SK-N-SH (cell line): Measurements from ENCODE around the gene SPAAR. TPM values are rescaled to one million over a fixed set of nuclear protein-coding genes. Genes with fewer than 3 reads are reported as not detected.

Source experiments
- CTCF ChIA-PET: fragments of 300-600, 350-600 bp; formaldehyde crosslinking; extraction: SDS; loops from one replicate; lab custom pipeline; 2021; lab: Yijun Ruan, JAX
- POLR2A ChIA-PET: fragments of 350-600 bp; sonication (Branson Sonifier 250); formaldehyde crosslinking; extraction: SDS; loops from one replicate; lab custom pipeline; 2020; ENCODE audit warnings: antibody characterized with exemption, inconsistent platforms; lab: Yijun Ruan, JAX
- DNase-seq: peaks from one replicate; pipeline ENCODE4 v3.0.0; 2012
- H2AFZ ChIP-seq: fragments of 200-600 bp; sonication (generic); 2 replicates; pipeline ENCODE4 v1.8.1; 2016; ENCODE audit warnings: antibody characterized with exemption, mild to moderate bottlenecking, low read depth
- H3F3A ChIP-seq: fragments of 200-600 bp; sonication (generic); replicated peaks from 2 replicates; pipeline ENCODE3; 2016; ENCODE audit warnings: antibody characterized with exemption, mild to moderate bottlenecking; ENCODE audit not compliant: insufficient read depth
- H3K27ac ChIP-seq, 2 experiments: fragments of 200-500 bp in 1 of 2; fragments of 200-600 bp in 1 of 2; sonication (Bioruptor generic) in 1 of 2; sonication (generic), shearing (Covaris generic) in 1 of 2; 2 replicates each; pipeline versions ENCODE4 v1.5.1 to v1.6.1; 2014 to 2016; ENCODE audit warnings: low read depth in 2 of 2, inconsistent platforms in 1 of 2, low read length in 1 of 2, mild to moderate bottlenecking in 1 of 2, mixed read lengths in 1 of 2
- H3K27me3 ChIP-seq: fragments of 200-600 bp; sonication (generic), shearing (Covaris generic); 2 replicates; pipeline ENCODE4 v1.6.1; 2016; ENCODE audit warnings: mixed run types; ENCODE audit not compliant: insufficient read depth
- H3K36me3 ChIP-seq, 2 experiments: fragments of 200-500 bp in 1 of 2; fragments of 200-600 bp in 1 of 2; sonication (Bioruptor generic) in 1 of 2; sonication (generic) in 1 of 2; replicated peaks in 1 of 2; 2 replicates each; pipeline versions ENCODE3 to v1.5.1; 2014 to 2016; ENCODE audit warnings: low read length in 1 of 2, mild to moderate bottlenecking in 1 of 2; ENCODE audit not compliant: insufficient read depth in 2 of 2, control insufficient read depth in 1 of 2
- H3K4me1 ChIP-seq, 2 experiments: fragments of 200-500 bp in 1 of 2; fragments of 200-600 bp in 1 of 2; sonication (Bioruptor generic) in 1 of 2; sonication (generic), shearing (Covaris generic) in 1 of 2; 2 replicates each; pipeline versions ENCODE4 v1.5.1 to v1.6.1; 2014 to 2016; ENCODE audit warnings: low read depth in 1 of 2, low read length in 1 of 2, mixed run types in 1 of 2; ENCODE audit not compliant: insufficient read depth in 2 of 2, control insufficient read depth in 1 of 2
- H3K4me2 ChIP-seq: fragments of 200-600 bp; sonication (generic), shearing (Covaris generic); 2 replicates; pipeline ENCODE4 v1.6.1; 2017; ENCODE audit warnings: mixed run types
- H3K4me3 ChIP-seq, 2 experiments: fragments of 200-500 bp in 1 of 2; fragments of 200-600 bp in 1 of 2; sonication (Bioruptor generic) in 1 of 2; sonication (generic), shearing (Covaris generic) in 1 of 2; 2 replicates each; pipeline versions ENCODE4 v1.5.1 to v1.8.1; 2014 to 2016; ENCODE audit warnings: low read depth in 2 of 2, inconsistent platforms in 1 of 2, low read length in 1 of 2, mild to moderate bottlenecking in 1 of 2, mixed read lengths in 1 of 2, moderate library complexity in 1 of 2
- H3K79me2 ChIP-seq: fragments of 200-600 bp; sonication (generic); 2 replicates; pipeline ENCODE4 v1.8.1; 2017; ENCODE audit warnings: mild to moderate bottlenecking; ENCODE audit not compliant: insufficient read depth
- H3K9ac ChIP-seq: fragments of 200-600 bp; sonication (generic); 2 replicates; pipeline ENCODE4 v1.6.1; 2017; ENCODE audit warnings: mixed run types
- H3K9me2 ChIP-seq: fragments of 200-600 bp; sonication (generic); 2 replicates; pipeline ENCODE4 v1.6.1; 2017; ENCODE audit warnings: mixed run types
- H3K9me3 ChIP-seq: fragments of 200-600 bp; sonication (generic); 2 replicates; pipeline ENCODE4 v1.6.1; 2017; ENCODE audit warnings: mixed run types, mild to moderate bottlenecking, moderate library complexity
- H4K20me1 ChIP-seq: fragments of 200-600 bp; sonication (generic); 2 replicates; pipeline ENCODE4 v1.6.1; 2017; ENCODE audit warnings: mild to moderate bottlenecking, mixed run types; ENCODE audit not compliant: insufficient read depth
- CHD2 ChIP-seq: fragments of 150-350 bp; IDR thresholded peaks from 2 replicates; pipeline ENCODE4 v1.6.1; 2018; ENCODE audit warnings: low read length; ENCODE audit not compliant: partially characterized antibody
- ELF1 ChIP-seq: IDR thresholded peaks from 2 replicates; pipeline ENCODE4 v1.4.0; 2012
- EP300 ChIP-seq, 2 experiments: IDR thresholded peaks; 2 replicates each; pipeline versions ENCODE4 v1.4.0 to v1.6.1; 2012; ENCODE audit warnings: borderline replicate concordance in 1 of 2, low read depth in 1 of 2, low read length in 1 of 2
- EZH2phosphoT487 ChIP-seq: fragments of 200-600 bp; sonication (generic); IDR thresholded peaks from 2 replicates; pipeline ENCODE4 v1.6.1; 2017; ENCODE audit warnings: low read depth, mixed run types, mild to moderate bottlenecking, antibody characterized with exemption, moderate library complexity, borderline replicate concordance
- FOXM1 ChIP-seq: IDR thresholded peaks from 2 replicates; pipeline ENCODE4 v1.4.0; 2012; ENCODE audit warnings: low read depth, mild to moderate bottlenecking
- GABPA ChIP-seq: IDR thresholded peaks from 2 replicates; pipeline ENCODE4 v1.4.0; 2012; ENCODE audit warnings: low read depth, mild to moderate bottlenecking
- JUND ChIP-seq: IDR thresholded peaks from 2 replicates; pipeline ENCODE4 v1.4.0; 2012
- MXI1 ChIP-seq: IDR thresholded peaks from 2 replicates; pipeline ENCODE4 v1.6.1; 2012; ENCODE audit warnings: mild to moderate bottlenecking, low read depth, low read length, improper control_type of control experiment
- NRF1 ChIP-seq: IDR thresholded peaks from 2 replicates; pipeline ENCODE4 v1.6.1; 2012; ENCODE audit warnings: low read depth, mild to moderate bottlenecking, low read length
- RCOR1 ChIP-seq: fragments of 150-350 bp; IDR thresholded peaks from 2 replicates; pipeline ENCODE4 v1.6.1; 2017; ENCODE audit warnings: antibody characterized with exemption, low read length
- TCF12 ChIP-seq: IDR thresholded peaks from 2 replicates; pipeline ENCODE4 v1.4.0; 2012
- YY1 ChIP-seq: IDR thresholded peaks from 2 replicates; pipeline ENCODE4 v1.4.0; 2012; ENCODE audit warnings: low read depth, mild to moderate bottlenecking
- WGBS: methylation state at CpG from one replicate; pipeline ENCODE4 v1.1.6; 2017; ENCODE audit warnings: low lambda C conversion rate; 5-methylcytosine and 5-hydroxymethylcytosine counted together
- polyA plus RNA-seq, 3 experiments: library from polyadenylated mRNA; depleted of rRNA; stranded (reverse); fragments of >200 nt; gene quantifications; 2 replicates each; pipeline ENCODE4 v1.2.3, GENCODE V29; 2012
- TF ChIP-seq, protein P1 (sequence below): fragments of 200-600 bp; sonication (generic); IDR thresholded peaks from 2 replicates; pipeline ENCODE4 v1.6.1; 2017; ENCODE audit warnings: antibody characterized with exemption, mild to moderate bottlenecking, moderate library complexity
- TF ChIP-seq, protein P2 (sequence below): IDR thresholded peaks from 2 replicates; pipeline ENCODE4; 2012
- TF ChIP-seq, protein P3 (sequence below): IDR thresholded peaks from 2 replicates; pipeline ENCODE4 v1.4.0; 2012; ENCODE audit warnings: low read depth
- TF ChIP-seq, protein P4 (sequence below): IDR thresholded peaks from 2 replicates; pipeline ENCODE4 v1.6.1; 2012; ENCODE audit warnings: mild to moderate bottlenecking, low read depth, low read length, moderate library complexity

Gene SPAAR
- polyA plus RNA-seq, 1 of the 3 experiments (the other 2 are of a cell fraction), result 0.13 TPM

DNA sequence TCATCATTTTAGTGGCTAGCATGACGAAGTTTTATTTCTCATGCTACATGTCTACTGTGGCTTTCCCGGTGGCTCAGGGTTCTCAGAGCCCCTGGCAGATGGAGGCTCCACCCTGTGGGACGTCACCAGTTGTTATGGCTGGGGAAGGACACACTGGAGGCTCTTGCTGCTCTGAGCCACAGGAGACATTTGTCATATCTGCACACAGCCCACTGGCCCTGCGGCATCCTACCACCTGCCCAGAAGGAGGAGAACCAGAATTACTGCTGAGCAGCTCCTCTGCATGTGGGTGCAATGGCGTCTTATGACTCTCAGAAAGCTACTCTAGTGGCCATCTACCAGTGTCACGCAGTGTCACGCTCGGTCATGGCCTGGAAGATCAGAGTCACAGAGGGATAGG, 45.7 kb upstream of the SPAAR start:
- 45% methylated on average over 6 of the region's 8 CpGs for WGBS
- Histone ChIP-seq H3K4me3 (no peak overlapping the region), H2AFZ (no peak overlapping the region), H4K20me1 (no peaks in the 10 kb centered on the region), H3K79me2 (no peaks in the 10 kb centered on the region), H3K9ac (no peak overlapping the region), H3K9me3 (no peaks in the 10 kb centered on the region), H3F3A (no peaks in the 10 kb centered on the region), H3K36me3 (no peaks in the 10 kb centered on the region), H3K4me1 (peaks cover 0 to 9% of the 10 kb centered on the region in 2 experiments; a peak in 1 of 4 replicates), H3K27me3 (no peaks in the 10 kb centered on the region; the same call in 1 of the 2 replicates), H3K9me2 (no peaks in the 10 kb centered on the region), H3K27ac (no peak overlapping the region), H3K4me2 (no peak overlapping the region)
- no peak for DNase-seq
- TF ChIP-seq TCF12, result no peak
- TF ChIP-seq JUND, result no peak
- TF ChIP-seq EZH2phosphoT487, result no peak
- TF ChIP-seq, protein P1, sequence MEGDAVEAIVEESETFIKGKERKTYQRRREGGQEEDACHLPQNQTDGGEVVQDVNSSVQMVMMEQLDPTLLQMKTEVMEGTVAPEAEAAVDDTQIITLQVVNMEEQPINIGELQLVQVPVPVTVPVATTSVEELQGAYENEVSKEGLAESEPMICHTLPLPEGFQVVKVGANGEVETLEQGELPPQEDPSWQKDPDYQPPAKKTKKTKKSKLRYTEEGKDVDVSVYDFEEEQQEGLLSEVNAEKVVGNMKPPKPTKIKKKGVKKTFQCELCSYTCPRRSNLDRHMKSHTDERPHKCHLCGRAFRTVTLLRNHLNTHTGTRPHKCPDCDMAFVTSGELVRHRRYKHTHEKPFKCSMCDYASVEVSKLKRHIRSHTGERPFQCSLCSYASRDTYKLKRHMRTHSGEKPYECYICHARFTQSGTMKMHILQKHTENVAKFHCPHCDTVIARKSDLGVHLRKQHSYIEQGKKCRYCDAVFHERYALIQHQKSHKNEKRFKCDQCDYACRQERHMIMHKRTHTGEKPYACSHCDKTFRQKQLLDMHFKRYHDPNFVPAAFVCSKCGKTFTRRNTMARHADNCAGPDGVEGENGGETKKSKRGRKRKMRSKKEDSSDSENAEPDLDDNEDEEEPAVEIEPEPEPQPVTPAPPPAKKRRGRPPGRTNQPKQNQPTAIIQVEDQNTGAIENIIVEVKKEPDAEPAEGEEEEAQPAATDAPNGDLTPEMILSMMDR, result no peak
- no peak for TF ChIP-seq FOXM1
- TF ChIP-seq, protein P2, sequence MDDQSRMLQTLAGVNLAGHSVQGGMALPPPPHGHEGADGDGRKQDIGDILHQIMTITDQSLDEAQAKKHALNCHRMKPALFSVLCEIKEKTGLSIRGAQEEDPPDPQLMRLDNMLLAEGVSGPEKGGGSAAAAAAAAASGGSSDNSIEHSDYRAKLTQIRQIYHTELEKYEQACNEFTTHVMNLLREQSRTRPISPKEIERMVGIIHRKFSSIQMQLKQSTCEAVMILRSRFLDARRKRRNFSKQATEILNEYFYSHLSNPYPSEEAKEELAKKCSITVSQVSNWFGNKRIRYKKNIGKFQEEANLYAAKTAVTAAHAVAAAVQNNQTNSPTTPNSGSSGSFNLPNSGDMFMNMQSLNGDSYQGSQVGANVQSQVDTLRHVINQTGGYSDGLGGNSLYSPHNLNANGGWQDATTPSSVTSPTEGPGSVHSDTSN, result no peak
- TF ChIP-seq RCOR1, result no peak
- no peak for TF ChIP-seq ELF1
- TF ChIP-seq MXI1, result no peak
- TF ChIP-seq, protein P3, sequence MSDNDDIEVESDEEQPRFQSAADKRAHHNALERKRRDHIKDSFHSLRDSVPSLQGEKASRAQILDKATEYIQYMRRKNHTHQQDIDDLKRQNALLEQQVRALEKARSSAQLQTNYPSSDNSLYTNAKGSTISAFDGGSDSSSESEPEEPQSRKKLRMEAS, result no peak
- no peak for TF ChIP-seq EP300 (IDR thresholded peaks at IDR 0.05; ENCODE audit: borderline replicate concordance in 1 of 2, low read depth in 1 of 2, low read length in 1 of 2)
- TF ChIP-seq YY1, result no peak
- POLR2A ChIA-PET, result no interaction called here
- CTCF ChIA-PET, result interaction anchor here (2.1 to 4.9 kb wide), 3 partner anchors 19 to 74 kb away, joined by 8 to 25 read pairs (median 13); no protein-coding TSS in a partner anchor

- Histone ChIP-seq H3K36me3 (no peaks in the 10 kb centered on the region), H3K27ac (no peak overlapping the region), H3K4me3 (no peak overlapping the region), H3K9ac (no peak overlapping the region)
- TF ChIP-seq GABPA (no peak), CHD2 (no peak), MXI1 (no peak), YY1 (no peak), NRF1 (no peak), EZH2phosphoT487 (no peak), RCOR1 (no peak)
- TF ChIP-seq, protein P4, sequence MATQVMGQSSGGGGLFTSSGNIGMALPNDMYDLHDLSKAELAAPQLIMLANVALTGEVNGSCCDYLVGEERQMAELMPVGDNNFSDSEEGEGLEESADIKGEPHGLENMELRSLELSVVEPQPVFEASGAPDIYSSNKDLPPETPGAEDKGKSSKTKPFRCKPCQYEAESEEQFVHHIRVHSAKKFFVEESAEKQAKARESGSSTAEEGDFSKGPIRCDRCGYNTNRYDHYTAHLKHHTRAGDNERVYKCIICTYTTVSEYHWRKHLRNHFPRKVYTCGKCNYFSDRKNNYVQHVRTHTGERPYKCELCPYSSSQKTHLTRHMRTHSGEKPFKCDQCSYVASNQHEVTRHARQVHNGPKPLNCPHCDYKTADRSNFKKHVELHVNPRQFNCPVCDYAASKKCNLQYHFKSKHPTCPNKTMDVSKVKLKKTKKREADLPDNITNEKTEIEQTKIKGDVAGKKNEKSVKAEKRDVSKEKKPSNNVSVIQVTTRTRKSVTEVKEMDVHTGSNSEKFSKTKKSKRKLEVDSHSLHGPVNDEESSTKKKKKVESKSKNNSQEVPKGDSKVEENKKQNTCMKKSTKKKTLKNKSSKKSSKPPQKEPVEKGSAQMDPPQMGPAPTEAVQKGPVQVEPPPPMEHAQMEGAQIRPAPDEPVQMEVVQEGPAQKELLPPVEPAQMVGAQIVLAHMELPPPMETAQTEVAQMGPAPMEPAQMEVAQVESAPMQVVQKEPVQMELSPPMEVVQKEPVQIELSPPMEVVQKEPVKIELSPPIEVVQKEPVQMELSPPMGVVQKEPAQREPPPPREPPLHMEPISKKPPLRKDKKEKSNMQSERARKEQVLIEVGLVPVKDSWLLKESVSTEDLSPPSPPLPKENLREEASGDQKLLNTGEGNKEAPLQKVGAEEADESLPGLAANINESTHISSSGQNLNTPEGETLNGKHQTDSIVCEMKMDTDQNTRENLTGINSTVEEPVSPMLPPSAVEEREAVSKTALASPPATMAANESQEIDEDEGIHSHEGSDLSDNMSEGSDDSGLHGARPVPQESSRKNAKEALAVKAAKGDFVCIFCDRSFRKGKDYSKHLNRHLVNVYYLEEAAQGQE, result no peak
- TF ChIP-seq, all 33 proteins: peak for 0
- H3K79me2 ChIP-seq, result no peaks in the 10 kb centered on the region
- POLR2A ChIA-PET, result no interaction called here
- WGBS, result 87% methylated on average over 4 of the region's 8 CpGs
- no peak overlapping the region for H2AFZ ChIP-seq
- no peak overlapping the region for H3K4me2 ChIP-seq
- no peak for DNase-seq
- no peaks in the 10 kb centered on the region; the same call in 1 of the 2 replicates for H3K27me3 ChIP-seq
- H3K4me1 ChIP-seq, result peaks cover 0 to 3% of the 10 kb centered on the region in 2 experiments; a peak in 1 of 4 replicates
- no peaks in the 10 kb centered on the region for H3K9me3 ChIP-seq
- no peaks in the 10 kb centered on the region for H4K20me1 ChIP-seq
- no peaks in the 10 kb centered on the region for H3F3A ChIP-seq
- H3K9me2 ChIP-seq, result no peaks in the 10 kb centered on the region
- CTCF ChIA-PET, result interaction anchor here (1.0 to 4.9 kb wide), 6 partner anchors 13 to 75 kb away, joined by 3 to 25 read pairs (median 6); no protein-coding TSS in a partner anchor
These were observed 44.5 kb upstream of the SPAAR start for GRCh38 chr9:35864695-35865255.
